Esophagus muscularis mucosa (tissue), 4 donors: Measurements from ENCODE around the gene PNPLA7. TPM values are rescaled to one million over a fixed set of nuclear protein-coding genes. Genes with fewer than 3 reads are reported as not detected.
A peak's percentile ranks its signal among the peaks of the same experiment; 100 is the strongest.

Source experiments
- DNase-seq: peaks from one replicate; pipeline ENCODE4 v3.0.0-alpha.2; 2017; ENCODE audit errors: extremely low spot score
- H3K27ac ChIP-seq, 4 donors: fragments of 200-600 bp; sonication (generic); replicated peaks in 1 of 4; 1 replicate in 3 of 4; 2 replicates in 1 of 4; pipeline ENCODE4 v1.5.1; 2016 to 2019; ENCODE audit warnings: mild to moderate bottlenecking in 1 of 4
- H3K27me3 ChIP-seq, 4 donors: fragments of 200-600 bp; sonication (generic); one replicate each; pipeline versions ENCODE4 v1.5.1 to v1.6.0; 2016 to 2019
- H3K36me3 ChIP-seq, 4 donors: fragments of 200-600 bp; sonication (generic); one replicate each; pipeline ENCODE4 v1.5.1; 2016 to 2019
- H3K4me1 ChIP-seq, 4 donors: fragments of 200-600 bp; sonication (generic); one replicate each; pipeline ENCODE4 v1.5.1; 2016 to 2019
- H3K4me3 ChIP-seq, 4 donors: fragments of 200-600 bp; sonication (generic); 1 replicate in 2 of 4; 2 replicates in 2 of 4; pipeline ENCODE4 v1.5.1; 2016 to 2019; ENCODE audit warnings: mild to moderate bottlenecking in 4 of 4, moderate library complexity in 1 of 4
- H3K9me3 ChIP-seq, 4 donors: fragments of 200-600 bp; sonication (generic); 1 replicate in 3 of 4; 2 replicates in 1 of 4; pipeline ENCODE4 v1.5.1; 2016 to 2019
- CTCF ChIP-seq, 3 experiments: fragments of 200-600 bp in 2 of 3; fragments of 450-650 bp in 1 of 3; sonication (generic) in 2 of 3; IDR thresholded peaks; one replicate each; pipeline ENCODE4 v1.5.1; 2017 to 2019; ENCODE audit warnings: antibody characterized with exemption in 3 of 3, mild to moderate bottlenecking in 2 of 3, moderate library complexity in 1 of 3
- EP300 ChIP-seq: sonication (generic); formaldehyde crosslinking; IDR thresholded peaks from one replicate; pipeline ENCODE4 v1.6.1; 2017; ENCODE audit warnings: antibody characterized with exemption
- POLR2A ChIP-seq: fragments of 450-650 bp; IDR thresholded peaks from one replicate; pipeline ENCODE4 v1.6.1; 2017; ENCODE audit warnings: antibody characterized with exemption, moderate library complexity, mild to moderate bottlenecking, low read depth
- POLR2AphosphoS5 ChIP-seq, 2 donors: sonication (generic); formaldehyde crosslinking; IDR thresholded peaks; one replicate each; pipeline ENCODE4 v1.6.1; 2017; ENCODE audit warnings: antibody characterized with exemption in 2 of 2
- WGBS: methylation state at CpG from one replicate; pipeline ENCODE4 v1.1.5; 2018; 5-methylcytosine and 5-hydroxymethylcytosine counted together
- intact Hi-C: fragments of 100-400 bp; cut with DNase I; formaldehyde crosslinking; loops from one replicate; pipeline ENCODE4 v1.15.1; 2023
- total RNA-seq, 4 donors: library from RNA; depleted of rRNA; stranded (reverse); fragments of >200 nt; gene quantifications; one replicate each; pipeline versions ENCODE4 v1.1.0 to v1.2.1, GENCODE V29; 2016

The PNPLA7 gene
- total RNA-seq, 4 donors from 2014 or later: 3.0 to 6.2 (median 4.0) TPM

- peak in 1 of 3 experiments; percentile 16 for TF ChIP-seq CTCF (IDR thresholded peaks at IDR 0.05)
- TF ChIP-seq POLR2AphosphoS5 (IDR thresholded peaks at IDR 0.05): peak; percentile 26 to 40
- no peak for TF ChIP-seq POLR2A
- Histone ChIP-seq H3K4me3 (peak within 1 kb of the TSS; percentile 64 to 95 (median 74)), H3K4me1 (peaks cover 15 to 34% (median 28%) of the 10 kb centered on the region in 4 donors), H3K36me3 (peaks cover 10 to 29% (median 27%) of the 10 kb centered on the region in 4 donors), H3K9me3 (no peaks in the 10 kb centered on the region), H3K27ac (peak within 1 kb of the TSS in 3 of 4 donors; percentile 66 to 84 (median 77)), H3K27me3 (no peaks in the 10 kb centered on the region)
- DNase-seq: peak; percentile 95
- WGBS: under 1% methylated on average over 34 of the region's 113 CpGs
- intact Hi-C loops: no loop called here
These were observed 40.5 kb upstream of the PNPLA7 start, which contains the start of gene ZMYND19 for GRCh38 chr9:137590469-137591383. Gene ZMYND19 (minus strand): TSS chr9:137590512. CDS start chr9:137590263, 249 bp downstream.

- no peak for DNase-seq
- H3K27me3 ChIP-seq: no peaks in the 10 kb centered on the region
- intact Hi-C loops: no loop called here
- peaks cover 11 to 36% (median 33%) of the 10 kb centered on the region in 4 donors for H3K36me3 ChIP-seq
- H3K4me3 ChIP-seq: peak overlapping the region; percentile 64 to 95 (median 74)
- no peaks in the 10 kb centered on the region for H3K9me3 ChIP-seq
- no peak for TF ChIP-seq POLR2A
- TF ChIP-seq CTCF (IDR thresholded peaks at IDR 0.05): no peak
- TF ChIP-seq POLR2AphosphoS5 (IDR thresholded peaks at IDR 0.05): no peak
- no peak for TF ChIP-seq EP300
- peak overlapping the region in 2 of 4 donors; percentile 65 to 71 for H3K27ac ChIP-seq
- WGBS: no CpG with 5 or more reads among the region's 61 CpGs
- H3K4me1 ChIP-seq: peaks cover 15 to 34% (median 28%) of the 10 kb centered on the region in 4 donors
These were observed 39.9 kb upstream of the PNPLA7 start for GRCh38 chr9:137590123-137590468.

GRCh38 chr9:137589441-137590122 is 39.4 kb upstream of the PNPLA7 start:
- 37% methylated on average over 12 of the region's 58 CpGs for WGBS
- no peak for DNase-seq
- intact Hi-C loops: no loop called here

GRCh38 chr9:137588891-137589290 is 38.7 kb upstream of the PNPLA7 start:
- peaks cover 15 to 34% (median 28%) of the 10 kb centered on the region in 4 donors for H3K4me1 ChIP-seq
- H3K27ac ChIP-seq: no peak overlapping the region
- H3K36me3 ChIP-seq: peaks cover 11 to 47% (median 42%) of the 10 kb centered on the region in 4 donors
- no peak for DNase-seq
- H3K4me3 ChIP-seq: peak overlapping the region in 3 of 4 donors; percentile 64 to 81 (median 68)
- 91% methylated on average over 6 of the region's 6 CpGs for WGBS
- TF ChIP-seq EP300 (no peak), POLR2AphosphoS5 (IDR thresholded peaks at IDR 0.05) (no peak), CTCF (IDR thresholded peaks at IDR 0.05) (no peak), POLR2A (no peak)
- no peaks in the 10 kb centered on the region for H3K9me3 ChIP-seq
- no peaks in the 10 kb centered on the region for H3K27me3 ChIP-seq
- intact Hi-C loops: no loop called here

More at GRCh38 chr9:137589441-137590122, 39.4 kb upstream of the PNPLA7 start:
- Histone ChIP-seq H3K4me3 (peak overlapping the region; percentile 64 to 95 (median 74)), H3K4me1 (peaks cover 15 to 34% (median 28%) of the 10 kb centered on the region in 4 donors), H3K27me3 (no peaks in the 10 kb centered on the region), H3K27ac (peak overlapping the region in 3 of 4 donors; percentile 24 to 71 (median 65)), H3K36me3 (peaks cover 11 to 40% (median 35%) of the 10 kb centered on the region in 4 donors), H3K9me3 (no peaks in the 10 kb centered on the region)
- TF ChIP-seq EP300 (no peak), POLR2AphosphoS5 (IDR thresholded peaks at IDR 0.05) (no peak), CTCF (IDR thresholded peaks at IDR 0.05) (no peak), POLR2A (no peak)
